HepG2 (cell line): ENCODE measurements around the gene UFL1. TPM values are rescaled to one million over a fixed set of nuclear protein-coding genes. Genes with fewer than 3 reads are reported as not detected.

Experiments
- ATF1 ChIP-seq: IDR thresholded peaks from 2 replicates; pipeline ENCODE4 v1.6.1; 2016; ENCODE audit warnings: mild to moderate bottlenecking, control low read depth
- CHD2 ChIP-seq: IDR thresholded peaks from 2 replicates; pipeline ENCODE4 v1.6.1; 2011; ENCODE audit warnings: low read depth, low read length, improper control_type of control experiment
- FOXA1 ChIP-seq, 2 experiments: fragments of 450-650 bp in 1 of 2; sonication (generic) in 1 of 2; formaldehyde crosslinking in 1 of 2; IDR thresholded peaks; 2 replicates each; pipeline versions ENCODE4 v1.4.0 to v1.6.1; 2016 to 2020; ENCODE audit warnings: missing genetic modification reagents in 1 of 2
- IRF1 ChIP-seq: sonication (generic); formaldehyde crosslinking; IDR thresholded peaks from 2 replicates; pipeline ENCODE4 v1.4.0; 2020; ENCODE audit warnings: low read depth, mild to moderate bottlenecking, missing genetic modification reagents
- JUNB ChIP-seq: sonication (generic); formaldehyde crosslinking; IDR thresholded peaks from 2 replicates; pipeline ENCODE4 v1.8.0; 2022; ENCODE audit warnings: missing genetic modification reagents, mild to moderate bottlenecking, borderline replicate concordance
- LBX2 ChIP-seq: sonication (generic); formaldehyde crosslinking; IDR thresholded peaks from 2 replicates; pipeline ENCODE4 v1.5.0; 2020; ENCODE audit warnings: missing genetic modification reagents, mild to moderate bottlenecking, borderline replicate concordance
- TCF12 ChIP-seq, 2 experiments: fragments of 450-650 bp in 1 of 2; sonication (generic) in 1 of 2; formaldehyde crosslinking in 1 of 2; IDR thresholded peaks; 2 replicates each; pipeline versions ENCODE4 v1.6.1 to v1.8.0; 2017 to 2022; ENCODE audit warnings: antibody characterized with exemption in 1 of 2, mild to moderate bottlenecking in 1 of 2, missing genetic modification reagents in 1 of 2, moderate library complexity in 1 of 2
- THRA ChIP-seq: sonication (generic); formaldehyde crosslinking; IDR thresholded peaks from 2 replicates; pipeline ENCODE4 v1.4.0; 2020; ENCODE audit warnings: missing genetic modification reagents, borderline replicate concordance
- YEATS2 ChIP-seq: sonication (generic); formaldehyde crosslinking; IDR thresholded peaks from 2 replicates; pipeline ENCODE4 v1.4.0; 2020; ENCODE audit warnings: missing genetic modification reagents, borderline replicate concordance
- ZBTB7B ChIP-seq: sonication (generic); formaldehyde crosslinking; IDR thresholded peaks from 2 replicates; pipeline ENCODE4 v1.4.0; 2020; ENCODE audit warnings: missing genetic modification reagents
- ZHX2 ChIP-seq, 2 experiments: sonication (generic) in 1 of 2; formaldehyde crosslinking in 1 of 2; IDR thresholded peaks; 2 replicates each; pipeline versions ENCODE4 v1.6.1 to v1.9.0; 2014 to 2022; ENCODE audit warnings: antibody characterized with exemption in 1 of 2, borderline replicate concordance in 1 of 2, inconsistent platforms in 1 of 2, low read depth in 1 of 2, missing genetic modification reagents in 1 of 2
- ZNF124 ChIP-seq: sonication (generic); formaldehyde crosslinking; IDR thresholded peaks from 2 replicates; pipeline ENCODE4 v1.4.0; 2020; ENCODE audit warnings: missing genetic modification reagents
- ZNF34 ChIP-seq: sonication (generic); formaldehyde crosslinking; IDR thresholded peaks from 2 replicates; pipeline ENCODE4 v1.4.0; 2020; ENCODE audit warnings: mild to moderate bottlenecking, missing genetic modification reagents, borderline replicate concordance
- ZNF367 ChIP-seq: sonication (generic); formaldehyde crosslinking; IDR thresholded peaks from 2 replicates; pipeline ENCODE4 v1.4.0; 2020; ENCODE audit warnings: missing genetic modification reagents, borderline replicate concordance
- ZNF547 ChIP-seq: sonication (generic); formaldehyde crosslinking; IDR thresholded peaks from 2 replicates; pipeline ENCODE4 v1.5.1; 2020; ENCODE audit warnings: mild to moderate bottlenecking, missing genetic modification reagents
- ZSCAN21 ChIP-seq: sonication (generic); formaldehyde crosslinking; IDR thresholded peaks from 2 replicates; pipeline ENCODE4 v1.8.0; 2022; ENCODE audit warnings: mild to moderate bottlenecking, missing genetic modification reagents, moderate library complexity, borderline replicate concordance
- ZSCAN9 ChIP-seq: IDR thresholded peaks from 2 replicates; pipeline ENCODE4 v1.6.1; 2016; ENCODE audit warnings: borderline replicate concordance
- polyA plus RNA-seq, 8 experiments: library from polyadenylated mRNA; depleted of rRNA in 3 of 8; stranded (reverse) in 7 of 8; unstranded in 1 of 8; fragments of >200 nt; fragmentation: Illumina TruSeq in 4 of 8; extraction: Trizol in 4 of 8; gene quantifications; 2 replicates each; pipeline versions ENCODE4 v1.2.1 to v1.2.3, GENCODE V29; 2011 to 2016; ENCODE audit warnings: low read depth in 4 of 8, missing spikeins in 1 of 8, mixed read lengths in 1 of 8; ENCODE audit not compliant: insufficient read depth in 1 of 8
- total RNA-seq, 5 experiments: library from RNA; depleted of rRNA; stranded (reverse); fragments of >200 nt; fragmentation: Illumina TruSeq; extraction: Trizol; gene quantifications; 2 replicates each; pipeline ENCODE4 v1.2.3, GENCODE V29; 2016; ENCODE audit warnings: low read depth in 1 of 5

The UFL1 gene
- total and polyA plus RNA-seq, 2 of the 13 experiments (the other 11 are each of a cell fraction or from before 2014, with no cell fraction given), result 8.8 to 24.7 TPM

GRCh38 chr6:96521644-96522464 lies at the start of gene UFL1 (continued):
- TF ChIP-seq ZHX2 (IDR thresholded peaks at IDR 0.05; ENCODE audit: low read depth) (0 out of 2 replicates have a peak, but pooled peaks have one; percentile 21), ZHX2 (CRISPR knock-in tag; IDR thresholded peaks at IDR 0.05; ENCODE audit: borderline replicate concordance) (no peak), FOXA1 (IDR thresholded peaks at IDR 0.05) (no peak), FOXA1 (CRISPR knock-in tag; IDR thresholded peaks at IDR 0.05) (peak; percentile 2; the same call in 1 of the 2 replicates), ZSCAN9 (0 out of 2 replicates have a peak, but pooled peaks have one; percentile 24), JUNB (CRISPR knock-in tag) (no peak), ZNF34 (no peak), ZNF547 (CRISPR knock-in tag) (peak; percentile 86; the same call in 1 of the 2 replicates), IRF1 (0 out of 2 replicates have a peak, but pooled peaks have one; percentile 47), ZBTB7B (CRISPR knock-in tag) (peak; percentile 83), ZNF124 (CRISPR knock-in tag) (0 out of 2 replicates have a peak, but pooled peaks have one; percentile 15), YEATS2 (peak; percentile 88), CHD2 (no peak), TCF12 (IDR thresholded peaks at IDR 0.05) (no peak), TCF12 (CRISPR knock-in tag; IDR thresholded peaks at IDR 0.05) (0 out of 2 replicates have a peak, but pooled peaks have one; percentile 72), ATF1 (CRISPR knock-in tag) (peak; percentile 77), ZNF367 (peak; percentile 70; the same call in 1 of the 2 replicates), THRA (CRISPR knock-in tag) (no peak; the same call in 1 of the 2 replicates), LBX2 (CRISPR knock-in tag) (no peak), ZSCAN21 (CRISPR knock-in tag) (peak; percentile 67; the same call in 1 of the 2 replicates)
